Endothelial cell of umbilical vein (primary cell): ENCODE measurements around the gene ARID1B. TPM values are rescaled to one million over a fixed set of nuclear protein-coding genes. Genes with fewer than 3 reads are reported as not detected.

Source experiments
- BruUV-seq: library from RNA; stranded (reverse); fragments of 400-500 nt; replicated peaks from 2 replicates; lab custom pipeline; 2021; lab: Mats Ljungman, UMichigan
- CTCF ChIA-PET: fragments of 300-600, 350-600 bp; sonication (Branson Sonifier 250); formaldehyde crosslinking; loops from one replicate; lab custom pipeline; 2021; ENCODE audit warnings: antibody characterized with exemption, inconsistent platforms; lab: Charles Lee
- POLR2A ChIA-PET: fragments of 300-600, 350-600 bp; sonication (Branson Sonifier 250); formaldehyde crosslinking; loops from one replicate; lab custom pipeline; 2021; ENCODE audit warnings: antibody characterized with exemption, inconsistent platforms; lab: Charles Lee
- DNase-seq: peaks from one replicate; pipeline ENCODE4 v3.0.0-alpha.2; 2011; ENCODE audit warnings: low read depth, low spot score
- FAIRE-seq: peaks from 2 replicates; lab custom pipeline; 2011; peaks lifted over from hg19 to GRCh38; lab: Jason Lieb, UNC
- H2AFZ ChIP-seq: 2 replicates; pipeline ENCODE4 v1.6.0; 2012; ENCODE audit warnings: low read depth, low read length, control low read depth, inconsistent platforms
- H3K27ac ChIP-seq: 2 replicates; pipeline ENCODE4 v1.5.1; 2011; ENCODE audit warnings: low read depth, mild to moderate bottlenecking, control low read depth, low read length, moderate library complexity; ENCODE audit not compliant: insufficient read depth
- H3K27me3 ChIP-seq, 2 experiments: 2 replicates each; pipeline versions ENCODE4 v1.6.0 to v1.6.1; 2011; ENCODE audit warnings: low read length in 2 of 2, mixed read lengths in 1 of 2; ENCODE audit not compliant: control insufficient read depth in 2 of 2, insufficient read depth in 2 of 2
- H3K36me3 ChIP-seq, 2 experiments: 2 replicates in 1 of 2; 3 replicates in 1 of 2; pipeline ENCODE4 v1.5.1; 2011; ENCODE audit warnings: low read length in 2 of 2, mild to moderate bottlenecking in 1 of 2, moderate library complexity in 1 of 2; ENCODE audit not compliant: control insufficient read depth in 2 of 2, insufficient read depth in 2 of 2; ENCODE audit errors: extremely low read depth in 1 of 2
- H3K4me1 ChIP-seq: 3 replicates; pipeline ENCODE4 v1.5.1; 2011; ENCODE audit warnings: mild to moderate bottlenecking, low read length; ENCODE audit not compliant: control insufficient read depth, insufficient read depth; ENCODE audit errors: extremely low read depth
- H3K4me2 ChIP-seq: 2 replicates; pipeline ENCODE4 v1.6.1; 2011; ENCODE audit warnings: low read length, control low read depth, mixed read lengths; ENCODE audit not compliant: insufficient read depth
- H3K4me3 ChIP-seq, 3 experiments: fragments of 200-600 bp in 1 of 3; sonication (generic), shearing (Covaris generic) in 1 of 3; replicated peaks in 1 of 3; 2 replicates each; pipeline ENCODE4 v1.5.1; 2011 to 2016; ENCODE audit warnings: control low read depth in 3 of 3, low read length in 3 of 3, mild to moderate bottlenecking in 2 of 3, inconsistent platforms in 1 of 3, low read depth in 1 of 3, moderate library complexity in 1 of 3; ENCODE audit not compliant: insufficient read depth in 1 of 3
- H3K79me2 ChIP-seq: 2 replicates; pipeline ENCODE4 v1.6.0; 2012; ENCODE audit warnings: low read length, inconsistent platforms; ENCODE audit not compliant: control insufficient read depth, insufficient read depth
- H3K9ac ChIP-seq: replicated peaks from 2 replicates; pipeline ENCODE3; 2011; ENCODE audit warnings: low read length, control low read depth; ENCODE audit not compliant: insufficient read depth; ENCODE audit errors: extremely low read depth
- H3K9me1 ChIP-seq: replicated peaks from 3 replicates; pipeline ENCODE4 v1.6.0; 2011; ENCODE audit warnings: mild to moderate bottlenecking, low read length; ENCODE audit not compliant: control insufficient read depth, insufficient read depth; ENCODE audit errors: extremely low read depth
- H3K9me3 ChIP-seq: replicated peaks from 2 replicates; pipeline ENCODE4 v1.5.1; 2012; ENCODE audit warnings: low read length, inconsistent platforms; ENCODE audit not compliant: control insufficient read depth, insufficient read depth
- H4K20me1 ChIP-seq: replicated peaks from 2 replicates; pipeline ENCODE3; 2011; ENCODE audit warnings: mild to moderate bottlenecking, low read length; ENCODE audit not compliant: control insufficient read depth, insufficient read depth; ENCODE audit errors: extremely low read depth
- EZH2 ChIP-seq: IDR thresholded peaks from 2 replicates; pipeline ENCODE4 v1.6.1; 2012; ENCODE audit warnings: borderline replicate concordance, low read depth, mild to moderate bottlenecking, moderate library complexity, low read length, inconsistent platforms; ENCODE audit not compliant: severe bottlenecking
- FOS ChIP-seq: IDR thresholded peaks from 2 replicates; pipeline ENCODE4 v1.6.1; 2011; ENCODE audit warnings: mild to moderate bottlenecking, low read length, moderate library complexity, borderline replicate concordance; ENCODE audit not compliant: insufficient read depth
- GATA2 ChIP-seq: IDR thresholded peaks from 2 replicates; pipeline ENCODE4 v1.7.0; 2011; ENCODE audit warnings: low read depth, mild to moderate bottlenecking, moderate library complexity, mixed read lengths, low read length; ENCODE audit not compliant: insufficient read length, insufficient read depth
- JUN ChIP-seq: IDR thresholded peaks from 2 replicates; pipeline ENCODE4 v1.6.1; 2011; ENCODE audit warnings: borderline replicate concordance, low read depth; ENCODE audit not compliant: insufficient read length, insufficient read depth
- MYC ChIP-seq: IDR thresholded peaks from one replicate; pipeline ENCODE4 v1.6.1; 2011; ENCODE audit warnings: mild to moderate bottlenecking, low read depth, low read length
- POLR2A ChIP-seq: IDR thresholded peaks from 2 replicates; pipeline ENCODE4 v1.6.1; 2012; ENCODE audit warnings: low read depth, mild to moderate bottlenecking, control low read depth, low read length
- POLR2AphosphoS5 ChIP-seq: IDR thresholded peaks from 2 replicates; pipeline ENCODE4 v1.6.1; 2012; ENCODE audit warnings: low read depth, mild to moderate bottlenecking, control low read depth, low read length, moderate library complexity; ENCODE audit not compliant: insufficient read depth
- dilution Hi-C: fragments of 300-500 bp; cut with MboI; formaldehyde crosslinking; loops from one replicate; pipeline ENCODE4 v1.15.0; 2019; ENCODE audit warnings: low sequenced_read_pairs; ENCODE audit not compliant: extremely low pct_ligation_motif_present
- intact Hi-C: fragments of 100-400 bp; cut with micrococcal nuclease; formaldehyde crosslinking; loops from one replicate; pipeline ENCODE4 v1.10.0; 2022
- polyA plus RNA-seq, 4 experiments: library from polyadenylated mRNA; depleted of rRNA in 3 of 4; stranded (reverse) in 3 of 4; unstranded in 1 of 4; fragments of >200 nt; gene quantifications; 2 replicates each; pipeline versions ENCODE4 v1.2.1 to v1.2.3, GENCODE V29; 2011 to 2012; ENCODE audit warnings: missing spikeins in 1 of 4
- total RNA-seq: library from RNA; stranded (reverse); gene quantifications from 2 replicates; pipeline ENCODE4 v1.2.3, GENCODE V29; 2021
- TF ChIP-seq, protein P1 (sequence below), 2 donors: IDR thresholded peaks; 1 replicate in 1 of 2; 2 replicates in 1 of 2; pipeline ENCODE4 v1.5.1; 2011; ENCODE audit warnings: low read length in 2 of 2, mild to moderate bottlenecking in 2 of 2, moderate library complexity in 2 of 2, control low read depth in 1 of 2, inconsistent platforms in 1 of 2, low read depth in 1 of 2; ENCODE audit not compliant: insufficient read depth in 1 of 2; ENCODE audit errors: extremely low read depth in 1 of 2

The ARID1B gene
- total and polyA plus RNA-seq, 2 donors (not counting 3 experiments of a cell fraction or from before 2014, with no cell fraction given) = 21.8 to 89.5 TPM

DNA sequence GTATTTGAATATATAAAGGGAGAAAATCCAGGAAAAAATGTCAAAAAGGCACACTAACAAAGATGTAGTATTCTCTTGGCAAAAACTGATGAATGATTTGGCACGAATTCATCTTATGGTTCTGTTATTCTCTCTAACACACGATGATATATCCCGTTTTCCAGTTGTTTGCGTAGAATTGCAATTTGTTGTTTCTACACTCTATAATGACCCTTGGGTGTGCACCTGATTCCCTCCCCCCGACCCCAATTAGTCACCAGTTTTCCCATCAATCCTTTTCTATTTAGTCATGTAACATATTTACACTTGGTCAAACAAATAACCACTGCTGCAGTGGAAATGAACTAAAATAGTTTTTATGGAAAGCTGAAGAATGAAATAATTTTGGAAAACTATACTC lies 1.5 kb upstream of the ARID1B start:
- FAIRE-seq (no peak), DNase-seq (peak; percentile 55)
- H3K4me2 ChIP-seq = peak overlapping the region; percentile 99
- no peaks in the 10 kb centered on the region for H3K27me3 ChIP-seq
- H3K27ac ChIP-seq = no peak overlapping the region
- POLR2A ChIA-PET = interaction anchor here (0.6 kb wide), 1 partner anchor 245 kb away, joined by 3 read pairs; no protein-coding TSS in a partner anchor
- no peak for TF ChIP-seq EZH2
- no peak for TF ChIP-seq POLR2A
- no peak for TF ChIP-seq MYC
- TF ChIP-seq, protein P1, sequence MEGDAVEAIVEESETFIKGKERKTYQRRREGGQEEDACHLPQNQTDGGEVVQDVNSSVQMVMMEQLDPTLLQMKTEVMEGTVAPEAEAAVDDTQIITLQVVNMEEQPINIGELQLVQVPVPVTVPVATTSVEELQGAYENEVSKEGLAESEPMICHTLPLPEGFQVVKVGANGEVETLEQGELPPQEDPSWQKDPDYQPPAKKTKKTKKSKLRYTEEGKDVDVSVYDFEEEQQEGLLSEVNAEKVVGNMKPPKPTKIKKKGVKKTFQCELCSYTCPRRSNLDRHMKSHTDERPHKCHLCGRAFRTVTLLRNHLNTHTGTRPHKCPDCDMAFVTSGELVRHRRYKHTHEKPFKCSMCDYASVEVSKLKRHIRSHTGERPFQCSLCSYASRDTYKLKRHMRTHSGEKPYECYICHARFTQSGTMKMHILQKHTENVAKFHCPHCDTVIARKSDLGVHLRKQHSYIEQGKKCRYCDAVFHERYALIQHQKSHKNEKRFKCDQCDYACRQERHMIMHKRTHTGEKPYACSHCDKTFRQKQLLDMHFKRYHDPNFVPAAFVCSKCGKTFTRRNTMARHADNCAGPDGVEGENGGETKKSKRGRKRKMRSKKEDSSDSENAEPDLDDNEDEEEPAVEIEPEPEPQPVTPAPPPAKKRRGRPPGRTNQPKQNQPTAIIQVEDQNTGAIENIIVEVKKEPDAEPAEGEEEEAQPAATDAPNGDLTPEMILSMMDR (IDR thresholded peaks at IDR 0.05; ENCODE audit: extremely low read depth in 1 of 2, insufficient read depth in 1 of 2, low read depth in 1 of 2, low read length in 2 of 2) = no peak
- no peak for TF ChIP-seq POLR2AphosphoS5
- no peaks in the 10 kb centered on the region for H3K36me3 ChIP-seq
- H3K4me1 ChIP-seq = peaks cover 23% of the 10 kb centered on the region
- intact Hi-C loops = loop anchor here (2.0 to 5.0 kb wide), 5 partner anchors 77 to 1448 kb away; no protein-coding TSS in a partner anchor
- no peak overlapping the region for H2AFZ ChIP-seq
- CTCF ChIA-PET = interaction anchor here (1.0 to 1.8 kb wide), 4 partner anchors 24 to 270 kb away, joined by 3 to 7 read pairs (median 4); no protein-coding TSS in a partner anchor
- H3K9ac ChIP-seq = no peak overlapping the region
- H3K4me3 ChIP-seq = no peak overlapping the region
- peaks cover 33% of the 10 kb centered on the region for H3K79me2 ChIP-seq
- H3K9me1 ChIP-seq = no peaks in the 10 kb centered on the region
- H3K9me3 ChIP-seq = no peaks in the 10 kb centered on the region
- BruUV-seq = no TSS peak
- H4K20me1 ChIP-seq = peaks cover 5% of the 10 kb centered on the region
- dilution Hi-C loops = no loop called here

DNA sequence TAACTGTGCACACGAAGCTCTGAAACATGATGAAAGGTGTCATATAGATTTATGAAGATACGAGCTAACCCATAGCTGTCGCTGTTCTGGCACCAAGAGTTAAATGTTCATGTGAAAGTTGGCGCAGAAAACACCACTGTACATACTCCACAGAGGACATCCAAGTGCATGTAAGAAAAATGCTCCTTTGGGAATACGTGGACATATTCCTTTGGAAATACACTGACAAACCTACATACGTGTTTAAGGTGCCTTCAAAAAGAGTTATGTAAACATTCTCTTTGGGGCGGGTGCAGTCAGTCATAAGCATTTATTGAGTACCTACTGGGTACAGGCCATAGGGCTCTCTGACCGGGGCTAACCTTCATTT lies 723 bp upstream of the ARID1B start:
- Histone ChIP-seq H3K27me3 (no peaks in the 10 kb centered on the region), H3K9me1 (no peaks in the 10 kb centered on the region), H3K9me3 (no peaks in the 10 kb centered on the region), H3K4me2 (peak overlapping the region; percentile 99), H3K4me3 (peak overlapping the region; percentile 49 to 90 (median 82)), H2AFZ (peak overlapping the region; percentile 67), H3K27ac (peak overlapping the region; percentile 85), H3K36me3 (no peaks in the 10 kb centered on the region), H3K79me2 (peaks cover 41% of the 10 kb centered on the region), H4K20me1 (peaks cover 12% of the 10 kb centered on the region), H3K4me1 (peaks cover 31% of the 10 kb centered on the region), H3K9ac (peak overlapping the region; percentile 94)
- DNase-seq = no peak
- ChIA-PET CTCF (interaction anchor here (1.0 to 1.8 kb wide), 5 partner anchors 24 to 269 kb away, joined by 3 to 7 read pairs (median 4); no protein-coding TSS in a partner anchor), POLR2A (no interaction called here)
- no peak for FAIRE-seq
- intact Hi-C loops = loop anchor here (2.0 to 5.0 kb wide), 5 partner anchors 78 to 1449 kb away; no protein-coding TSS in a partner anchor
- dilution Hi-C loops = no loop called here
- TSS peak; percentile 44 for BruUV-seq
- no peak for TF ChIP-seq POLR2AphosphoS5
- no peak for TF ChIP-seq POLR2A
- TF ChIP-seq MYC = no peak
- TF ChIP-seq, protein P1 (IDR thresholded peaks at IDR 0.05; ENCODE audit: extremely low read depth in 1 of 2, insufficient read depth in 1 of 2, low read depth in 1 of 2, low read length in 2 of 2) = no peak
- TF ChIP-seq JUN = no peak
- no peak for TF ChIP-seq GATA2
- no peak for TF ChIP-seq FOS
- no peak for TF ChIP-seq EZH2
